GM18499 (cell line): ENCODE results near the gene ZNF283.
"Not testable (repeated sequence)": the region's sequence is repeated elsewhere in the genome, so short reads cannot be mapped to it uniquely, and the experiment has no call there.

Experiments used
- ATAC-seq: cut with Tn5 transposase; IDR thresholded peaks from one replicate; pipeline ENCODE4 v1.9.1; 2021; ENCODE audit warnings: moderate number of reproducible peaks; ENCODE audit not compliant: insufficient read depth, unreplicated experiment

Gene ZNF283

DNA sequence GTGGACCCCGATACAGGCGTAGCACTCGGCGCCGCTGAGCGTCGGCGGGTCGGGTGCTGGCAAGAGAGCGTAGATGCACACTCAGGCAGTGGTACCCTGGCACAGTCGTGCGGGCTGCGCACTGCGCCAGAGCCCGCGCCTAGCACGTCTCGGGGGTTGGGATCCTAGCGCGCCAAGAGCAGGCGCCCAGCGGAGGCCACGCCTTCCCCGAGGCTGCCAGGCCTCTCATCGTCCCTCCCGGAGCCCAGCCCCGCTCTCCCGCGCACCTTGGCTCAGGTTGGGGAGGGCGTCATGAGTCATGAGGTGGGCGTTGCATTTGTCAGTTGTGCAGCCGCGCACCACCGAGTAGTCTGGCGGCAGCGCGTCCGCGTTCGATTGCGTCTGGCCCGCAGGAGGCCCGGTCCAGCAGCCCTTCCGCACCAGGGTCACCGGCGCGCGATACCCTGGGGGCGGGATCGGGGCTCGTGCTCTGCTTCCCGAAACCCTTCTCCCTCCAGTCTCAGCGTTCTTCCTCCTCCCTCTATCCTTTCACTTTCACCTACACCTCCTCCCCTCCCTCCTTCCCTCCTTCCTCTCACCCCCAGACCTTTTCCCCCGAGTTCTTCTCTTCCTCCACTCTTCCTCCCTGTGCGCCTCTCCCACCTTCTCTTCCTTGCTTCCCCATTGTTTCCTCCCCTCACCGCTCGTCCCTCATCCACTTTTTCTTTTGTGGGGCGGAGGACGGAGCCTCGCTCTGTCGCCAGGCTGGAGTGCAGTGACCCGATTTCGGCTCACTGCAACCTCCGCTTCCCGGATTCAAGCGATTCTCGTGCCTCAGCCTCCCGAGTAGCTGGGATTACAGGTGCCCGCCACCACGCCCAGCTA lies 28.3 kb upstream of the ZNF283 start:
- ATAC-seq = no peak

DNA sequence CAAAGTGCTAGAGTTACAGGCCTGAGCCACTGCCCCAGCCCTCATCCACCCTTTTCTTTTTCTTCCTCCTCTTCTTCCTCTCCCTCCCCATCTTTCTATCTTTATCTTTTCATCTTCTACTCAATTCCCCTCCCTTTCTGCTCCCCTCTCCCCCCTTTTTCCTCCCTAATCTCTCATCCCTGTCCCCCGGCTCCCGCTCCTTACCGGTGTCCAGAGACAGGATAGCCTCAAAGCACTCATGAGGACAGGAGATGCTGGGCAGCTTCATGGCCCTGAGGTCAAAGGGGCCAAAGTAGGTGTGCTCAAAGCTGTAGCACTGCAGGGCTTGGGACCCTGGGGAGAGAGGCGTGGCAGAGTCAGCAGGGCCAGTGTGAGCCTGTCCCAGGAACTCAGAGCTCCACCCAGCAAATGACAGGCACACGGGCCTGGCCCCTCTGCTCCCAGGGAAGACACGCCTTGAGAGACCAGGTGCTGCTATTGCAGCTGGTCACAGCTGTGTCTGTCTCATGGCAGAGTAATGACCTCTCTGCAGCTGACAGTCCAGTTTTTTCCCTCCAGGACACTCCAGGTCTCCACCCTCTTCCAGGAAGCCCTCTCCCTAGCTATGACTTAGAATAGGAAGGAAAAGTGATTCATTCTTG lies 27.5 kb upstream of the ZNF283 start:
- ATAC-seq = no peak

DNA sequence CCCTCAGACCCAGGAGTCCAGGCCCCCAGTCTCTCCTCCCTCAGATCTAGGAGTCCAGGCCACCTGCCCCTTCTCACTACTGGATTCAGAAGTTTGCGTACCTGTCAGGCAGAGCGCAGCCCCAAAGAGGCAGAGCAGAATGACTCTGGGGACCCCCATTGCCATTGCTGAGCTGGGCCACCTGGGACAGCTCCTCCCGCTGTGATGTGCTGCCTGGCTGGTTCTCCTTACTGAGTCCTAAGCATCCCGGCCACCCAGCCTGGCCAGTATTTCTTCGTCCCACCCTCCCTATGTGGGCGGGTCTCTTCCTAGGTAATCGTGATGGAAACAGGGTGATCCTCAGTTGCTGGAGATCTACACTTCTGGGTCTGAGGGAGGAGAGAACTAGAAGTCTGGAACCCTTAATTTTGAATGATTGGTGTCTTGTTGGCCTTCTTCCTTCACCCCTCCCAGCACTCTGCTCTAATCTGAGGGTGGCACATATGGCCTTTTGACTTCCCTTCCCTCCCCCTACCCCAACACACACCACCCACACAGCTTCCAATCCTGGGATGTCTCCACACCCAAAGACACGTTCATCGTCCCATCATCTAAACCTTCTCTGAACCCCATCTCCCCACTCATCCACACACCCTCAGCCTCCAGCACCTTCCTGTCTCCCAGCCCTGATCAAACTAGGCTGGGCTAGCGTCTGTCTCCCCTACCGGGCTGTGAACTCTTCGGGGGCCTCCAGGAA lies 24.7 kb upstream of the ZNF283 start, which contains the start of gene LYPD5:
TSS of gene LYPD5 (minus strand) at position 232 of the 736 bp plus-strand sequence. CDS start at position 165, 67 bp downstream.
- no peak for ATAC-seq

DNA sequence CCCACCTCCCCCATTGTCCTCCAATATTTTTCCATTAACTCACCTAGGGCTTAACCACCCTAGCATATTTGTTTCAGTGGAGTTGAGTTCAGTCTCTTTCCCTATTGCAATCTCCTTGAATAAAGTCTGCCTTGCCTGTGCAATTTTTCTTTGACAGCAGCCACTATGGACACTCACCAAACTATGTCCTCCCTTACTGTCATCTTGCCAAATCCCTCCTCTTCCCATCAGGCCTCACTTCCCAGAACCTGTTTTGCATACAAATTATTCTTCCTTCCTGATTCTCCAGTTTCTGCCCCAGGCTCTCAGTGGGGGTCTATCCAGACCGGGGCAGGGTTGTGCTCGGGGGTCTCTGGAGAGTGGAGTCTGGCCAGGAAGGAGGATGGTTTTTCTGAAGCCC lies 22.7 kb upstream of the ZNF283 start:
- no peak for ATAC-seq

DNA sequence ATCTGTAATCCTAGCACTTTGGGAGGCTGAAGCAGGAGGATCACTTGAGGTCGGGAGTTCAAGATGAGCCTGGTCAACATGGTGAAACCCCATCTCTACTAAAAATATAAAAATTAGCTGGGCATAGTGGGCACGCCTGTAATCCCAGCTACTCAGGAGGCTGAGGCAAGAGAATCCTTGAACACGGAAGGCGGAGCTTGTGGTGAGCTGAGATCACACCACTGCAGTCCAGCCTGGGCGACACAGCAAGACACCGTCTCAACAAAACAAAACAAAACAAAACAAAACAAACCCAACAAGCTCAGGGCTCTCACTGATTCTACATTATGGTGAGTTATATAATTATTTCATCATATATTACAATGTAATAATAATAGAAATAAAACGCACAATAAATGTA lies 20.7 kb upstream of the ZNF283 start:
- ATAC-seq = not testable (repeated sequence)

DNA sequence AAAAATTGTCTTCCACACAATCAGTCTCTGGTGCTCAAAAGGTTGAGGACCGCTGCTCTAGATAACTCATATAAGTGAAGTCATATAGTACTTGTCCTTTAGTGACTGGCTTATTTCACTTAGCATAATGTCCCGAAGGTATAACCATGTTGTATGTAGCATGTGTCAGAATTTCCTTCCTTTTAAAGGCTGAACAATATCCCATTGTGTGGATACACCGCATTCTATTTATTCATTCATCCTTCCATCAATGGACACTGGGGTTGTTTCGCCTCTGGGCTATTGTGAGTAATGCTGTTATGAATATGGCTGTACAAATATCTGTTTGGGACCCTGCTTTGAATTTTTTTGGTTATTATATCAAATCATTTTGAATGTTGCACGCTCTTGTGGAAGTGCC lies 20.3 kb upstream of the ZNF283 start:
- ATAC-seq = no peak

DNA sequence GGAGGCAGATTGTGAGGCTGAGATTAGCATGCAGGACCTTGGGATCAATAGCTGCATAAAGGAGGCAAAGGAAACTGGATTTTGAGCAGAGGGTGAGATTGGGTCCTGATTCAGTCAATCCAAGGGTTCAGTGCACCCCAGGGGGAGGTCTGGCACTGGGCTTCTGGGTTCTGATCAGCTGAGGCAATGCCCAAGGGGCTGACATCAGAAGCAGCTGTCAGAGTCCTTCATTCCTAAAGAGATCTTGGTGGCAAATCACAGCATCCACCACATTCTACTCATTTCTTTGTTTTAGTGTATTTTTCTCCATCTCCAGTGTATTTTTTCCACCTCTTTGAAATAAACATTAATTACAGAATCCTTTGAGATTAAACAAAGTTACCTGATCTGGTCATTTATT lies 19.5 kb upstream of the ZNF283 start:
- no peak for ATAC-seq

DNA sequence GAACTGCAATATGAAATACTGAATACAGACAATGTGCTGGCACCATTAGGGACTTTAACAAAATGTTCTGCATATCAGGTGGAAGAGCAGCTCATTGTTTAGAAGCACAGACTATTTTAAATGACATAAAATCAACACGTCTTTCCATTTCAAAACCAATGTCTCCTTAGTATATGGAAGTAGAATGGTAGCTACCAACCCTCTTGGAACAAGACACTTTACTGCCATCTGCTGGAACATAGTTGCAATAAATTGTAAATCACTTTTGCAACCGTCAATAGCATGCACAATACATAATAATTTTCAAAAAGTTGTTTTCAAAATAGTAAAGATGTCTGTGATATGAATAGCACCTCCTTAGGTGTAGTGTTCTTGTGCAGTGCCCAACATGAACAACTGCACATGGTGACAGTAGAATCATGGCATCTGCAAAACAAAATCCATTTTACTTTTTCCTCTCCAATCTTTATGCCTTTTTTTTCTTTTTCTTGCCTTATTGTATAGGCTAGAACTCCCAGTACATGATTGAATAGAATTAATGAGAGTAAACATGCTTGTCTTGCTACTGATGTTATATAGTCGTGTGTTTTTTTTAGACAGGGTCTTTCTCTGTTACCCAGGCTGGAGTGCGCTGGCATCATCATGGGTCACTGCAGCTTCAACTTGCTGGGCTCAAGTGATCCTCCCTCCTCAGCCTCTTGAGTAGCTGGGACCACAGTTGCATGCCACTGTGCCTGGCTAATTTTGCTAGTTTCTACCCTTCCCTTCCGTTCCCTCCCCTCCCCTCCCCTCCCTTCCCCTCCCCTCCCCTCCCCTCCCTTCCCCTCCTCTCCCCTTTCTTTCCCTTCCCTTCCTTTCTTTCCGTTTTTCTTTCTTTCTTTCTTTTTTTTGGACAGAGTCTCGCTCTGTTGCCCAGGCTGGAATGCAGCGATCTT lies 17.1 kb upstream of the ZNF283 start:
- ATAC-seq = no peak

DNA sequence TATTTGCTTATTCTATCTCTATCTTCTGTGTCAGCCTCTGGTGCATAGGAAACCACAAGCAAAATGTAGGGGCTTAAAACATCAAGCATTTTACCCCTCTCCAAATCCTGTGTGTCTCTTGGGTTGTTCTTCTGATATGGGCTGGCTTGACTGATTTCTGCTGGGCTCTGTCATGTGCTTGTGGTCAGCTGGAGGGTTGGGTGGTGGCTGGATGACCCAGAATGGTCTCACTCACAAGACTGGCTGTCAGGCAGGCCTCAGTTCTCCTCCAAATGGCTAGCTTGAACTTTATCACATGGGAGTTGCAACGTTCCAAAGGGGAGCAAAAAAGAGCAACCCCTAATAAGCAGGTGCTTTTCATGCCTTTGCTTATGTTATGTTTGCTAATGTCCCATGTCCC lies 15.3 kb upstream of the ZNF283 start:
- no peak for ATAC-seq

DNA sequence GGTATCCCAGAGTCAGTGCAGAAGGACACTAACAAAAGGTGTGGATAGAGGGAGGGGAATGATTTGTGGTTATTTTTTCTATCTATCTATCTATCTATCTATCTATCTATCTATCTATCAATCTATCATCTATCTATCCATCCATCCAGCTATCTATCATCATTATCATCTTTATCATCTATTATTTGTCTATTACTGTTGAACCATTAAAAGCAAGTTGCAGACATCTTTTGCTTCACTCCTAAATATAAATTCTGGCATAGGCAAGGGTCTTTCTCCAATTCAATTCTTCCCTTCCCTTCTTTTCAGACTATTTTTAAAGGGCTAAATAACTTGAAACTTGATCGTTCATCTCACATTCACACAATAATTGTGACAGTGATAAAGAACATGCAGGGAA lies 14.9 kb upstream of the ZNF283 start:
- no peak for ATAC-seq

DNA sequence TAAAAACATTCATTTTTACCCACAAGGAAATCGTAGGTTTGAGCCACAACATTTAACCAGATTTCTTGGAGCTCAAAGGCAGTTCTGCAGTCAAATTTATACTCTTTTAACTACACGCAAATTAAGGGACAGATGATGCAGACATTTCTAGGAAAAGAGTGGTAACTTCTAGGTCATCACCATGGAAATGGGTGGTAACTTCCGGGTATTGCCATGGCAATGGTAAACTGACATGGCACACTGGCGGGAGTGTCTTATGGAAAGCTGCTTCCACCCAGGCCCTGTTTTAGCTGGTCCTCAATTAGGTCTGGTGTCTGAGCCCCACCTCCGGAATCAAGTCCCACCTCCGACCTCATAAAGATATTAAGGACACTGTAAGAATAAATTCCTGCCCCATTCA lies 14.4 kb upstream of the ZNF283 start:
- ATAC-seq = no peak

DNA sequence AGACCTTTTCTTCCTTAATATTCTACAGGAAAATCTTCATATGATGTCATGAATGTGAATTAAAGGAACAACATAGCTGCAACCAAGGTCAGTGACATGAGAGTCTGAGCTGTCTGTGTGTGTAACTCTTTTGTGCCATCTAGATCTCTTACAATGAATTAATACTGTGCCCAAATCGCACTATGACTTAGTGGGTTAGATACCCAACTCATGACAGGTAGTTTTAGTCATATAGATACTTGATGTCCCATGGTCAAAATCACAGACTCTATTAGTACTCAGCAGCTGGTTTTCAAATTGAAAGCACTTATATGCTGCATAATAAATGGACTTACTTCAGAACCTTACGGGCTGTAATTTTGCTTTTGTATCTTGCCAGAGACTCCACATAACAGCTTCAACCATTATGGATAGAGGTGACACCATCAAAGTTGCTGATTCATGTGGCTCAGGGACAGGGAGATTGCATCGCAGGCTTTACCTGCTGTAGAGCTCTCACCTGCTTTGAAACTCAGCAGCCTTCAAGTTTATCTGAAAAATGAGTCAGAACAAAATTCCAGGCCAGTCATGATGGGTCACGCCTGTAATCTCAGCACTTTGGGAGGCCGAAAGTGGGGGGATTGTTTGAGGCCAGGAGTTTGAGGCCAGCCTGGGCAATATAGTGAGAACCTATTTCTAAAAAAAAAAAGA lies 12.3 kb upstream of the ZNF283 start:
- no peak for ATAC-seq

DNA sequence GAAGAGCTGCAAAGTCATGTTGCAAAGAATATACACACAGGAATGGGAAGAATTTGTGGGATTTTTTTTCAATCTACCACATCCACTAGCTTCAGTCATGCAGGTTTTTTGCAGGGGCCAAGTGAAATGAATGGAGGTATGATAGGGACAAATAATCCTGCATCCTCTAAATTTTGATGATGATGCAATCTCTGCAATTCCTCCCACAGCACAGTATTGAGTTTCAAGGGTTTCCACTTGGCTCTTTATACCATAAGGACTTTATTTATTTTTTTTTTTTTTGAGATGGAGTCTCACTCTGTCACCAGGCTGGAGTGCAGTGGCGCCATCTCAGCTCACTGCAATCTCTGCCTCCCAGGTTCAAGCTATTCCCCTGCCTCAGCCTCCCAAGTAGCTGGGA lies 9.7 kb upstream of the ZNF283 start:
- not testable (repeated sequence) for ATAC-seq

DNA sequence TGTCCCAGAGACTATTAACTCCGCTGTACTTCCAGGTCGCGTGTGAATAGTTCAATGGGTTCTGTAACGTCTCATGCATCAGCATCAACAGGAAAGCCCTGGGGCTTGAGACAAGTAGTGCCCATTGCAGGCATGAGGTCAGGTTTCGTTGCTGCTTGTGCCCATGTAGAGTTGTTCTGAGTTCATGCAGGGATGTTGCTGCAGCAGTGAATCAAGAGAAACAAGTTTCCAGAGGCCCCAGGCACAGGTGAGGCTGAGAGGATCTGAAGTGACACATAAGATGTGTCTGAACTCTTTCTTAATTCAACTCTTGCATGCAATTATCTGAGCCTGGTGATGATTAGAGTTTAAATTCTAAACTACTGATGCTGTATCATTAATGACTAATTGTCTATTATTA lies 8.6 kb upstream of the ZNF283 start:
- no peak for ATAC-seq

DNA sequence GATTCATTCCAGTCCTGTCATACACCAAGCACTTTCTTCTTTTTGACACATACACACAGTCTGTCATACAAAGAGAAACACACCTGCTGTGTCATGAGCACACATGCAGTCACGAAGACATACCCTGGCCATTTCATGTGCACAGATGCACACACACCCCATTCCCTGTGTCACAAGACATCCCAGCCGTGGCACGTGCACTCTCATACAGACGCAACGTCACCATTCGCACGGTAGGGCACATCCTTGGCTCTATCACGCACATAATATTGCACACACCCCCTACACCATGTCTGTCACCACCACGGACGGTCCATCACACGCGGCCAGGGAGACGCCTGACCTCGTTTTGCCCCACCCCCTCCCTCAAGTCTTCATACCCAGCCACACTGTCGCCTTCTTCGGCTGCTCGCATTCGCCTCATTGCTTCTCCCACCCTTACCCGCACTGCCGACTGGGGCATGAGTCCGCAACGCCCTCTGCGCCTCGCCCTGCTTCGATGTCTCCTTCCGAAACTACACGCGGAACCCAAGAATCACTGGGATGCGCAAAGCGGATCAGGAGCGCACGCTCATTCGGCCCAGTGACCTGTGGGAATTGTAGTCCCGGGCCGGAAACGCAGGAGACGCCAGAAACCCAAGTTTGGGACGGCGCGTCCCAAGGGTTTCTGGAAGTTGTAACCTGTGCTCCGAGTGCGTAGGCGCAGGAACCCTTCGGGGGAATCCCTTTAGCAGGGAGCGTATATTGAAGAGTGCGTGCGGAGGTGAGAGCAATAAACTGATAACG lies 6.8 kb upstream of the ZNF283 start:
- no peak for ATAC-seq

DNA sequence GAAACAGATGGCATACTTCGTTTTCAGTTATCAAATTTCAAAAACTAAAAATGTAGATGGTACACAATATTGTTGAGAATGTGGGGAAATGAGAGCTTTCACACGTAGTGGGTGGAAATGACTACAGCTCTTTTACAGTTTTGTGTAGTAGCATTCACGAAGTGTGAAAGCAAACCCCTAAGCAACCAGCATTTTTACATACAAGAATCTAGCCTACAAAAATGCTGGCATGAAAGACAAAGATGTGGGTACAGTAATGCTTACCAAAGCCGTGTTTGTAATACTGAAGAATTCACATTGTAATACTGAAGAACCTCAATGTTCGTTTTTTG lies 6.3 kb upstream of the ZNF283 start:
- no peak for ATAC-seq

DNA sequence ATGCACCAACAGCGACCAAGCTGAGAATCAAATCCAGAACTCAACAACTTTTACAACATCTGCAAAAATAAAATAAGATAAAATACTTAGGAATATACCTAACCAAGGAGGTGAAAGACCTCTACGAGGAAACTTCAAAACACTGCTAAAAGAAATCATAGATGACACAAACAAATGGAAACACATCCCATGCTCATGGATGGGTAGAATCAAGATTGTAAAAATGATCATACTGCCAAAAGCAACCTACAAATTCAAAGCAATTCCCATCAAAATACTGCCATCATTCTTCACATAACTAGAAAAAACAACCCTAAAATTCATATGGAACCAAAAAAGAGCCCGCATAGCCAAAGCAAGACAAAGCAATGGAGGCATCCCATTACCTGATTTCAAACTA lies 3.3 kb upstream of the ZNF283 start:
- not testable (repeated sequence) for ATAC-seq

DNA sequence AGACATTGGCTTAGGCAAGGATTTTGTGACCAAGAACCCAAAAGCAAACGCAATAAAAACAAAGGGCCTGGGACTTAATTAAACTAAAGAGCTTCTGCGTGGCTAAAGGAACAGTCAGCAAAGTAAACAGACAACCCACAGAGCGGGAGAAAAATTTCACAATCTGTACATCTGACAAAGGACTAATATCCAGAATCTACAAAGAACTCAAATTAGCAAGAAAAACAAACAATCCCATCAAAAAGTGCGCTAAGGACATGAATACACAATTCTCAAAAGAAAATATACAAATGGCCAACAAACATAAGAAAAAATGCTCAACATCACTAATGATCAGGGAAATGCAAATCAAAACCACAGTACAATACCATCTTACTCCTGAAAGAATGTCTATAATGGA lies 2.5 kb upstream of the ZNF283 start:
- not testable (repeated sequence) for ATAC-seq

DNA sequence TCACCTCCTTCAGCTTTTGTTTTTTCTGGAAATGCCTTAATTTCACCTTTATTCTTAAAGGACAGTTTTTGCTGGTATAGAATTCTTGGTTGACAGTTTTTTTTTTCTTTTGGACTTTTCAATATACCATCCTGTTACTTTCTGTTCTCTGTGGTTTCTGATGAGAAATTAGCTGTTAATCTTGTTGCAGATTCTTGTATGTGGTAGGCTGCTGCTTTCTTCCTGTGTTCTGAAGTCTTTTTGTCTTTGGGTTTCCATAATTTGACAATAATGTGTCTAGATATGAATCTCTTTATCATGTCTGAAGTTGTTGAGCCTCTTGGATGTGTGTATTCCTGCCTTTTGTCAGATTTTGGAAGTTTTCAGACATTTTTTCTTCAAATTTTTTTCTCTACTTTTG lies 12.0 kb downstream of the ZNF283 start:
- no peak for ATAC-seq
